ENCODE results near the gene DLG2.

- no peak for TF ChIP-seq CTCF (conservative IDR thresholded peaks at IDR 0.05 in 1 of 2, IDR thresholded peaks at IDR 0.05 in 1 of 2; ENCODE audit: extremely low read depth in 1 of 2, insufficient read depth in 1 of 2, low read depth in 1 of 2, low read length in 2 of 2)
- no peak for TF ChIP-seq EZH2 (IDR thresholded peaks at IDR 0.05; ENCODE audit: borderline replicate concordance, low read length)
These were observed 100.6 kb downstream of the DLG2 start for GRCh38 chr11:85526564-85526963.
